ENCODE measurements around the gene C12orf43.

The C12orf43 gene

DNA sequence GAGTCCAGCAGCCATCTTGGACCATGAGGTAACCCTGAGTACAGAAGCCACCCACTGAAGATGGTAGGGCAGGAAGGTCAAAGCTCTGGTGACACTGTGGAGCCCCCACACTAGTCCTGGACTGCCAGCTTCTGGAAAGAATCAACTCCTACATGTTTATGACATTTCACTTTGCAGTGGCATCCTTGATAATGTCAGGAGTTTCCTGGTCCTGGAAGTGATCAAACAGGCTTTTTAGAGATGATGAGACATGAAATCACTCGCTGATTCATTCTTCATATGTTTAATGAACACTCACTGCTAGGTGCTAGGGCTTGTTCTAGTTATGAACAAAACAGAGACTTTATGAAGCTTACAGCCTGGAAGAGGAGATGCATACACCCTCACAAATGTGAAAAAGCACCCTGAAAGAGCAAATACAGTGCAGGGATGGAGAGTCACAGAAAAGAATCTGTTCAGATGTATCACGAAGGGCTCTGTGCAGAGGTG is 53.7 kb downstream of the C12orf43 start:
- no peaks in the 10 kb centered on the region for H3K36me3 ChIP-seq
- no peak overlapping the region for H3K27ac ChIP-seq
- no peak overlapping the region for H3K9ac ChIP-seq
- H3K4me2 ChIP-seq: no peak overlapping the region
- no peak overlapping the region for H3K4me3 ChIP-seq
- H3K4me1 ChIP-seq: peaks cover 5% of the 10 kb centered on the region; the same call in 1 of the 2 replicates
- no peaks in the 10 kb centered on the region for H3K27me3 ChIP-seq
- no peaks in the 10 kb centered on the region for H3K9me3 ChIP-seq
- no peaks in the 10 kb centered on the region for H4K20me1 ChIP-seq
- no peak for TF ChIP-seq Cebpa-rat (IDR thresholded peaks at IDR 0.05)

DNA sequence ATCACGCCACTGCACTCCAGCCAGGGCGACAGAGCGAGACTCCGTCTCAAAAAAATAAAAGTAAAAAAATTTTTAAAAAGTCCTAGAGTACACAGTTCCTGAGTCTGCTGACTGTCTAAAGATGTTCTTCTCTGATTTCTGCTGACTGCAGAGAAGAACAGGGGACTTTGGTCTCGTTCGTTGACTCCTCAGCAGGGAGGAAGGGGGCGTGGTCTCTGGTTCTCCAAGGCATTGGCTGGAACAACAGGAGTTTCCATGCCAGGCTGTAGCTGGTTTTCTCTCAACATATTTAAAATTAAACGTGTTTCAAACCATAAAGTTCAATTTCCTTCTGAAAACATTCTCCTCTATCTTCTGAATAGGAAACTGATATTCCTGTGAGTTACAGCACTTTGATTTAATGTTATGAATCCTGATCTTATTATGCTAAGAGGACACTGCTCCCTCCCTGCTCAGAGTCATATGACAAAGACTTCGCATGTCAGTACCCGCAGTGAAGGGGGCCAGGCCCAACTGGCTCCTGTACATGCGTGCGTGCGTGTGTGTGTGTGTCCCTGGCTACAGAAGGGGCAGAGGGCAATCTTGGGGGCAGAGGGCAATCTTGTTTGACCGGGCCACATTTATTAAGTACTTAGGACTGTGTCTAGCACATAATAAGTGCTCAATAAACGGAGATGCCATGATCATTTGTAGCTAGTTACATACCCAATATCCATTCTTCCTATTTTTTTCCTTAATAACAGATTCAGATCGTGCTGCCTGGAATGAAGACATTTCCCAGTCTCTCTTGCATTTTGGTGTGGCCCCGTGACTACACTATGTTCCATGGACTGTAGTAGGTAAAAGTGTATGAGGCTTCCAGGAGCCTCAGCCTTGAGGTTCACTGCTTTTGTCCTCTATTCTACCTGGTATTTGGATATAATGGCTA is 54.4 kb downstream of the C12orf43 start:
- Histone ChIP-seq H3K4me2 (no peak overlapping the region), H3K36me3 (no peaks in the 10 kb centered on the region), H3K27me3 (no peaks in the 10 kb centered on the region), H3K4me1 (peaks cover 5% of the 10 kb centered on the region; the same call in 1 of the 2 replicates), H4K20me1 (no peaks in the 10 kb centered on the region), H3K4me3 (no peak overlapping the region), H3K9me3 (no peaks in the 10 kb centered on the region), H3K9ac (no peak overlapping the region), H3K27ac (no peak overlapping the region)
- no peak for TF ChIP-seq Cebpa-rat (IDR thresholded peaks at IDR 0.05)

DNA sequence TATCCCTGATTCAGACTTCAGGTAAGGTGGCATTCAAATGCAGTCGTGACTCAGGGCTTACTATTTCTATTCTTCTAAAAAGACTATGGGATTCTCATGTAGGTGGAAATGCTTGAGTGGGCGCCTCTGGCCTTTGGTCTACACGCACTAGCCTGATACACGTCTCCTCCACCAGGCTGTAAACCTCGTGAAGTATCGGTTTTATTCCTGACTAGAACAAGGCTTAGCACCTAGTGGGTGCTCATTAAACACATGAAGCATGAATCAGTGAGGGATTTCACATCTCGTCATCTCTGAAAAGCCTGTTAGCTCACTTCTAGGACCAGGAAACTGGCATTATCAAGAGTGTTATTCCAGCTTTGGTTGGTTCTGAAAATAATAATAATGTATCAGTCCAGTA is 55.6 kb downstream of the C12orf43 start:
- peaks cover 5% of the 10 kb centered on the region; the same call in 1 of the 2 replicates for H3K4me1 ChIP-seq
- H3K4me3 ChIP-seq: no peak overlapping the region
- no peaks in the 10 kb centered on the region for H3K36me3 ChIP-seq
- H3K9ac ChIP-seq: no peak overlapping the region
- TF ChIP-seq Cebpa-rat (IDR thresholded peaks at IDR 0.05): no peak
- no peaks in the 10 kb centered on the region for H4K20me1 ChIP-seq
- no peak overlapping the region for H3K27ac ChIP-seq
- H3K4me2 ChIP-seq: no peak overlapping the region
- H3K9me3 ChIP-seq: no peaks in the 10 kb centered on the region
- no peaks in the 10 kb centered on the region for H3K27me3 ChIP-seq

DNA sequence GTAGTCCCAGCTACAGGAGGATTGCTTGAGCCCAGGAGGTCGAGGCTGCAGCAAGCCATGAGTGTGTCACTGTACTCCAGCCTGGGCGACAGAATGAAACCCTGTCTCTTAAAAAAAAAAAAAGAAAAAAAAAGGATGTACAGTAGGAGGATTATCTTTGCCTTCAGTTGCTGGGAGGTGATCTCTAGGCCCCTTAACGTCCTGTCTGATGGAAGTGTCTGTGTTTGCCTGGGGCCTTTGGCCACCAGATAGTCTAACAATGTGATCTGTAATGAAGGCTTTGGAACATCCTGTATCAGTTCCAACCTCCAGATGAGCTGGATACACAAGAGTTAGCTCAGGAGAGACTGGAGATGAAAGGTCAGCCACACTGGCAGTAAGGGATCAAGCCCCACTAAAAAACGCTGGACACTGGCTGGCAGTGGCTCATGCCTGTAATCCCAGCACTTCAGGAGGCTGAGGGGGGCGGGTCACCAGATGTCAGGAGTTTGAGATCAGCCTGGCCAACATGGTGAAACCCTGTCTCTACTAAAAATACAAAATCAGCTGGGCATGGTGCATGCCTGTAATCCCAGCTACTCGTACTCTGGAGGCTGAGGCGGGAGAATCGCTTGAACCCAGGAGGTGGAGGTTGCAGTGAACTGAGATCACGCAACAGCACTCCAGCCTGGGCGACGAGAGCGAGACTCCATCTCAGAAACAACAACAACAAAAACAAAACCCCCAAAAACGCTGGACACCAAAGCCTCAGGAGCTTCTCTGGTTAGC is 57.0 kb downstream of the C12orf43 start:
- no peak for TF ChIP-seq Cebpa-rat (IDR thresholded peaks at IDR 0.05)
- H3K27me3 ChIP-seq: no peaks in the 10 kb centered on the region
- H3K9ac ChIP-seq: no peak overlapping the region
- H3K4me3 ChIP-seq: no peak overlapping the region
- peaks cover 5% of the 10 kb centered on the region; the same call in 1 of the 2 replicates for H3K4me1 ChIP-seq
- H3K27ac ChIP-seq: no peak overlapping the region
- H3K36me3 ChIP-seq: no peaks in the 10 kb centered on the region
- no peaks in the 10 kb centered on the region for H4K20me1 ChIP-seq
- no peak overlapping the region for H3K4me2 ChIP-seq
- no peaks in the 10 kb centered on the region for H3K9me3 ChIP-seq

DNA sequence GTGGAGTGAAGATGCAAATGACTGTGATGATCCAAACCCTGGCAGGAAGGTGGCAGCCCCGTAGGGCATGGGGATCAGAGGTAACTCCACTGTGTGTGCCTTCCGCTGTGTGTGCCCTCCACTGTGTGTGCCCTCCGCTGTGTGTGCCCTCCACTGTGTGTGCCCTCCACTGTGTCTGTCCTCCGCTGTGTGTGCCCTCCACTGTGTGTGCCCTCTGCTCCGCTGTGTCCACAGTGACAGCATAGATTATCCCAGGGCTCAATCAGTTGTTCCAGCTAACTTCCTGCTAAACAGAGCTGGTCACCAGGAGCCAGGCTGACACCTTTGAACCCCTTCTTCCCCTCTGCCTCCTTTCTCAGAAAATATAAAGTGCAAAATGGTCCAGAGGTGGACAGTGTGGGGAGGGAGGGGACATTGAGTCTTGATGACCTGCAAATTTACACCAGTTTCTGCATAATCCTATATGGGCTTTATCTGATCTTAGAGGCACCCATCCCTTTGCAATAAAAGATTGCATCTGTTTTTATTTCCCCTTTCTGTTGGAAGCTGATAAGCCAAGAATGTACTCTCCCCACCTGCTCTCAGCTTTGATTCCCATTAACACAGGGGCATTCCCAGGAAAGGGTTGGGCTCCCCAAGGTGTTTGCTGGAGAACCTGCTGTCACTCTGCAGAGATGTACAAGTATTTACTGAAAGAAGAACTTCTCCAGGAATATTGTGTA is 59.5 kb downstream of the C12orf43 start:
- no peaks in the 10 kb centered on the region for H3K36me3 ChIP-seq
- no peaks in the 10 kb centered on the region for H3K27me3 ChIP-seq
- TF ChIP-seq Cebpa-rat (IDR thresholded peaks at IDR 0.05): no peak
- peaks cover 4% of the 10 kb centered on the region; the same call in 1 of the 2 replicates for H3K4me1 ChIP-seq
- H3K9ac ChIP-seq: no peak overlapping the region
- no peak overlapping the region for H3K4me3 ChIP-seq
- H3K27ac ChIP-seq: no peak overlapping the region
- no peak overlapping the region for H3K4me2 ChIP-seq
- H4K20me1 ChIP-seq: no peaks in the 10 kb centered on the region
- no peaks in the 10 kb centered on the region for H3K9me3 ChIP-seq

DNA sequence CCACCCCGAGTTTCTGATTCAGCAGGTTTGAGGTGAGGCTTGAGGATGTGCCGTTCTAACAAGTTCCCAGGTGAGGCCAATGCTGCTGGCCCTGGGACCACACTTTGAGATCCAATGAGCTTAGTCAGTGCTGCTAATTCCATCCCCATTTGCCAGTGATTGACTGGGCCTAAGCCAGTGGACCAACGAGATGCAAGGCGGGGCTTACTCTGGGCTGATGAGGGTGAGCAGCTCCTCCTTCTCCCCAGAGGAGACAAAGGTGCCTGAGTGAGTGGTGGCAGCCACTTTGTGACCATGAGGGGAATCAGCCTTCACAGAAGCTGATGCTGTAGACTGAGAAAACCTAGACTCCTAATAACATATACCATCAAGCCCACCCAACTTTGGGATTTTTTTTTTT is 61.1 kb downstream of the C12orf43 start:
- Histone ChIP-seq H3K36me3 (no peaks in the 10 kb centered on the region), H3K9ac (no peak overlapping the region), H3K4me1 (no peaks in the 10 kb centered on the region), H3K27ac (no peak overlapping the region), H4K20me1 (no peaks in the 10 kb centered on the region), H3K4me3 (no peak overlapping the region), H3K27me3 (no peaks in the 10 kb centered on the region), H3K9me3 (no peaks in the 10 kb centered on the region), H3K4me2 (no peak overlapping the region)
- TF ChIP-seq Cebpa-rat (IDR thresholded peaks at IDR 0.05): no peak

DNA sequence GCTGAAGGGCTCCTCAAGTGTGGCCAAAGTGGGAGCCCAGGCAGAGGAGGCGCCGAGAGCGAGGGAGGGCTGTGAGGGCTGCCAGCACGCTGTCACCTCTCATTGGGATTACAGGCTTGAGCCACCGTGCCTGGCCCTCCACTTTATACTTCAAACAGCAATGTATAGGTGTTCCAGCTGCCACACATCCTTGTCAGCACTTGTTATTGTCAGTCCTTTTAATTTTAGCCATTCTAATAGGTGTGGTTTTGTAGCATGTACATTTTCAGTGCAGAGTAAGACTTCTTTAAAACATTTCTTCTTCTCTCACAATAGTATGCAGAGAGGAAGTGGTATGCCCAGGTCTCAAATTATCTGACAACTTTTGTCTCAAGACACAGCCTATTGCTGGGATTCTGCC is 65.5 kb downstream of the C12orf43 start:
- H3K9ac ChIP-seq: no peak overlapping the region
- H3K36me3 ChIP-seq: no peaks in the 10 kb centered on the region
- TF ChIP-seq Cebpa-rat (IDR thresholded peaks at IDR 0.05): no peak
- H3K27me3 ChIP-seq: no peaks in the 10 kb centered on the region
- no peaks in the 10 kb centered on the region for H4K20me1 ChIP-seq
- no peak overlapping the region for H3K4me2 ChIP-seq
- H3K4me3 ChIP-seq: no peak overlapping the region
- no peak overlapping the region for H3K27ac ChIP-seq
- no peaks in the 10 kb centered on the region for H3K4me1 ChIP-seq
- H3K9me3 ChIP-seq: no peaks in the 10 kb centered on the region
